HG03159 (cell line): ENCODE results near the gene BHLHA15.
"Not testable (repeated sequence)": the region's sequence is repeated elsewhere in the genome, so short reads cannot be mapped to it uniquely, and the experiment has no call there.

ENCODE experiments used
- ATAC-seq: cut with Tn5 transposase; IDR thresholded peaks from one replicate; pipeline ENCODE4 v1.9.1; 2021; ENCODE audit warnings: mild to moderate bottlenecking, moderate library complexity; ENCODE audit not compliant: unreplicated experiment

The BHLHA15 gene

DNA sequence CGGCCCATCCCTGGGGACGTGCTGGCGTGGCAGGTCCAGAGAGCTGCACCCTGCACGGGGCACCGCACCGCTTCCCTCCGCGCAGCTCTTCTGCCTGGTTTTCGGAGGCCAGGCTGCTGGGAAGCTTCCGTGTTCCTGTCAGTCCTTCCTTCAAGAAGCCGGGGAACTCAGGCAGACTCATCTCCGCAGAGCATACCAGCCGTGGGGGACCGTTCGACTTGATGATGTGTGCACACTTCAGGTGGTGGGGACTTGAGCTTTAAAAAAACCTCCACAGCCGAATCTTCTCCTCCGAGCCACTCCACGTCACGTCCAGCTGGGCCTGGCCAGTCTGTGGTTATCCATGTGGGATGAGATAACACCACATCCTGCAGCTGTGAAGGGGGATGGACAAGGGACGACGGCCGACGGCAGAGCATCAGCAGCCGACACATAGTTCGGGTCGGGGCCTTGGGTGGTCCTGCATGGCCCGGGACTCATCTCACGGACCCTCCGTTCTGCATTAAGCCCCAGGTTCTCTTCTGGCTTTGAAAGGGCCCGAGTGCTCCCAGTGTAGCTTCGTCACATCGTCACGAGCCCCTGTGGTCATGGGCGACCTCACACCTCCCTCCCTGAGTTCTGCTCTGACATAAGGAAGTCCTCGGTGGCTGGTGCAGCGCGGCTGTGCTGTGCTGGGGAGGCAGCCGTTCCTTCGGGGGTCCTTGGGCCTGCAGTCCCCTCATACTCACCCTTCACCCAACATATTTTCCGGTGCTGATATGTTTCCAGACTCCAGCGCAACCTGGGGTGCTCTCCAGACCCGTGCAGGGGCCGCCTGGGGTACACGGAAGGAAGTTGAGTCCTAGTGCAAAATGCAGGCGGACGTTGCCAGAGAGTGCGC lies 4.5 kb upstream of the BHLHA15 start:
- ATAC-seq, result no peak

DNA sequence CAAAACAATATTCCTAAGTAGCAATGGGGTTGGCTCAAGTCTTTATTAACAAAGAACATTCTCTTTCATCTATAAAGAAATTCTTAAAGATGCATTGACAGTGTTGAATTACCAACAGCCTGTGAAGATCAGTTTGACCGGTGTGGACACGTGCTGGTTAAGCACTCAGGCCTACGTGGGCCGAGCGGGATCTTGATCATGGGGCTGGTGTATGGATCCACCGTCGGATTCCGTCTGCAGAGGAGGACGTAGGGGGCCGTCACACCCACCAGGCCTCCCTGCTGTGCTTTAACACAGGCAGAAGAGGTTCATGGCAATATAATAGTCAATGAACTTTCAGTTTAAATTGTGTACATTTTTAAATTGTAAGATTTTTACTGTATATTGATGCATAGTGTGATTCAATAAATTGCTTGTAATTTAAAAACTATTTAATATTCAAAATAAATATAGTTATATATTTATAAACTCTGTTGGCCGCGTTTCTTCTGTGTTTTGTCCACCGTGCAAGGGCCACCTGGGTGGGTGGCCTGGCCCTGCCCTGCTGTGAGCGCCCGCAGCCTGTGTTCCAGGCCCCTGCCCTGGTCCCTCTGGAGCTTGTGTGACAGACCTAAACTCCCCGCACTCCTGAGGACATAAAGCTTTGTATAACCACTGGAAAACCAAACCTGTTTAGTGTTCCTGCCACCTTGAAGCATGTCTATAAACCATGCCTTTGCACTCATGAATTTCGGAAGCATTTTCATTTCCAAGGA lies 1.9 kb upstream of the BHLHA15 start:
- no peak for ATAC-seq

DNA sequence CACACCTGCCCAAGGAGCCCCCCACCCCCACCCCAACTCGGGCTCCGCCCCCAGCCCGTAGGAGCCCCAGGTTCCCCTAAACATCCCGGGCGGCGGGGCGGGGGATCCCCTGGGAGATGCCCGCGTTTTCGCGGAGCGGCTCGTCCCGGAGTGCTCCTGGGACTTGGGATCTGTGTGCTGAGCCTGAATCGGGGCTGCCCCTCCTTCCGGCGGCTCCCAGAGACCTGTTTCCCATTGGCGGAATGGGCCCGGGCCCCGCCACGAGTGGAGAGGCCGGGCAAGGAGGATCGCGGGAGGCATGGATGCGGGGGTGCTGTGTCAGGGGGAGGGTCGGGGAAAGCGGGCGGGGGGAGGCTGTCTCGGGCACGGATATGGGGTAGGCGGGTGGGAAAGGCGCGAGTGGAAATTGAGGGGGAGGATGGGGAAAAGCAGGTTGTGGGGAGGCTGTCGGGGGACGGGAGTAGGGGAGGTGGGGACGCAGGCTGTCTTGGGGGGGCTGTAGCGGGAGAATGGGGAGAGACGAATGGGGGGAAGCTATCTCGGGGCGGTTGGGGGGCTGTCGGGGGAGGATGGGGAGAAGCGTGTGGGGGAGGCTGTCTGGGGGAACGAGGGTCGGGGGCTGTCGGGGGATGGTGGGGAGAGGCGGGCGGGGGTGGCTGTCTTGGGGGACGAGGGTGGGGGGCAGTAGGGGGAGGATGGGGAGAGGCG lies 572 bp upstream of the BHLHA15 start:
- ATAC-seq, result no peak

DNA sequence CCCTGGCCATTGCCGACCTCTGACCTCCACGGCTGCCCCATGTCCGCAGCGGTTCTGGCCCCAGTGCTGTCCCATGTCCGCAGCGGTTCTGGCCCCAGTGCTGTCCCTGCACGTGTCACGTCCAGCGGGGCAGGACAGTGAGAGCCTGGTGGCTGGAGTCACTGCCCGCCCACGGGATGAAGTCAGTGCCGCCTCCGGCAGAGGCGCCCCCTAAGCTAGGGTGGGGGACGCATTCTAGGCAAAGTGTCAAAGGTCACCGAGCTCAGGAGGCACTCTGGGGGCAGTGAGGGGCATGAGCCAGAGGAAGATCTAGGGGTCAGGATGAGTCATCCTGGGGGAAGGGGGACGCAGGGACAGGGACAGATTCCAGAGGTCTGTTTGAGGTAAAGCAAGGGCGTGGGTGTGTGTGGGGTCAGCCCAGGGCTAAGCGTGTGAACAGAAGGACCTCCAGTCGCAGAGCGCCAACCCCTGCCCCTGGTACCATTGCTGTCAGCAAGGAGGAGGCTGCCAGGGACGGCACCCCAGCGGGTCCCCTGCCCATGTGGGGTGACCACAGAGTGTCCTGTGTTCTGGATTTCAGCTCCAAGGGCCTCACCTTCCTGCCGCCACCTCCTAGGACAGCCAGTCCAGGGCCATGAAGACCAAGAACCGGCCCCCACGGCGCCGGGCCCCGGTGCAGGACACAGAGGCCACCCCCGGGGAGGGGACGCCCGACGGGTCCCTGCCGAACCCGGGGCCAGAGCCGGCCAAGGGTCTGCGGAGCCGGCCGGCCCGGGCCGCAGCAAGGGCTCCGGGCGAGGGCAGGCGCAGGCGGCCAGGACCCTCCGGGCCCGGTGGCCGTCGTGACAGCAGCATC lies 665 bp downstream of the BHLHA15 start:
- no peak for ATAC-seq

DNA sequence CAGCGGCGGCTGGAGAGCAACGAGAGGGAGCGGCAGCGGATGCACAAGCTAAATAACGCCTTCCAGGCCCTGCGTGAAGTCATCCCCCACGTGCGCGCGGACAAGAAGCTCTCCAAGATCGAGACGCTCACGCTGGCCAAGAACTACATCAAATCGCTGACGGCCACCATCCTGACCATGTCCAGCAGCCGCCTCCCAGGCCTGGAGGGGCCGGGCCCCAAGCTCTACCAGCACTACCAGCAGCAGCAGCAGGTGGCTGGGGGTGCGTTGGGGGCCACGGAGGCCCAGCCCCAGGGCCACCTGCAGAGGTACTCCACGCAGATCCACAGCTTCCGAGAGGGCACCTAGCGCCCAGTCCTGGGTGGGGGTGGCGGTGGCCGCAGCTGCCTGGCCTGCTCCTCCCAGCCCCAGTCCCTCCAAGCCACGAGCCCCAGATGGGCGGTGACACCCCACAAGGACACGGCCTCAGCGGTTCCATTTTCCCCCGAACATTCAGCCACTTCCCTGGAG lies 1.3 kb downstream of the BHLHA15 start:
- no peak for ATAC-seq

DNA sequence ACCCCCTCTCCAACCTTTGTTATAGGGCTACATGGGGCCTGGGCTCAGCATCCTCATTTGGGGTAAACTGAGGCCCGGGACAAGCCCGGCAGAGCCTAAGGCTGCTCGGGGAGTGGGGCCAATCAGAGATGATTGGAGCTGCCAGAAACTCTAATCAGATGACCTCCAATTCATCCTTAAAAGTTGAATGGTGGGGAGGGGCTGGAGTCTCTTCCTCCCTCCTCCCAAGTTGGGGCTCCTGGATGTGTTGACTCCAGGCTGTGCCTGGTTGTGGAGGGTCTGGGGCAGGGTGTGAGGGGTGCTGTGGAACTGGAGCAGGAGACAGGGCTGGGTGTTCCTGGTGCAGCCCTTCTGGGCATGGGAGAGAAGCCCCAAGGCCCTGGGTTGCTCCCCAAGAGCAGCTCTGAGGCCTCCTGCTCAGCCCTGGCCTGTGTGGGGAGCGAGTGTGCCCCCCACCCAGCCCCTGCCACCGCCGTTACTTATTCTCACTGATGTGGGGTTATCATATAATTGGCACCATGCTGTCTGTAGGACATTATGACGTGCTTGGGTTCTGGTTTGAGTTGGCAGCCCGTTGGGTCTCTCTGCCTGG lies 2.2 kb downstream of the BHLHA15 start:
- ATAC-seq, result no peak

DNA sequence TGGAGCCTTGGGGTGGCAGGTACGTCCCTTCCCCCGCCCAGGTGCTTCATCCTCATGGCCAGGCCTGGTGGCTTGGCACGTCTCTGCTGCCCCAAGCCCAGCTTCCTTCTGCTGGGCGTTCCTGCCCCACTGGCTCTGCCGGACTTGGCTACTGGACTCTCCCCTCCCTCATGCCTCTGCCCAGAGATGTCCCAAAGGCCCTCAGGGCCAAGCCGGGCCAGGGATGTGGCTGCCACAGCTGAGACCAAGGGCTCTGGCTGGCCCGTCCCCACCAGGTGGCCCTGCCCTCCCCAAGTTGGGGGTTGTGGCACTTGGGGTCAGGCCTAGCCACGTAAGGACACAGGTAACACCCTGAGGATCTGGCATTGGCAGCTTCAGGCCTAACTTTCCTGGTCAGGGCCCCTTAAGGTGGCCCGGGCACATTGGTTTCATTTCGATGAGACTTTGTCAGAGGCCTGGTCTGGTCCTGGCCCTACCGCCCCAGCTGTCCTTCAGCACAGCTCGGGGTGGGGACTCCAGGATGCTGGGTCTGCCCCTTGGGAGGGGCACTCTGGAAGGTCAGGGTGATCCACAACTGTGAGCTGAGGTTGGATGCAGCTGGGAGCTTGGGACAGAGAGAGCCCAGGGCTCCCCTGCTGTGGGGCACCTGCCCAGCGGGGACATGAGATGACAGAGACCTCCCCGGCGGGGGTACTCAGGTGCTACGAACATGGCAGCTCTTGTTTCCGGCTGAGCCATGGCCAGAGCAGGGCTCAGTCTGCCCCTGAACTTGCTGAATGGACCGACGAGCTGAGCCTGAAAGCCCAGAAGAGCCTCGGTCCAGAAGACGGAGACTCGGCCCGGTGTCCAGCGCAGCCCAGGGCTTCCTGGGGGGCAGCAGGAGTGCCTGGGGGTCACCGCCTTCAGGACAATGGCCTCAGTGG lies 2.9 kb downstream of the BHLHA15 start:
- no peak for ATAC-seq

DNA sequence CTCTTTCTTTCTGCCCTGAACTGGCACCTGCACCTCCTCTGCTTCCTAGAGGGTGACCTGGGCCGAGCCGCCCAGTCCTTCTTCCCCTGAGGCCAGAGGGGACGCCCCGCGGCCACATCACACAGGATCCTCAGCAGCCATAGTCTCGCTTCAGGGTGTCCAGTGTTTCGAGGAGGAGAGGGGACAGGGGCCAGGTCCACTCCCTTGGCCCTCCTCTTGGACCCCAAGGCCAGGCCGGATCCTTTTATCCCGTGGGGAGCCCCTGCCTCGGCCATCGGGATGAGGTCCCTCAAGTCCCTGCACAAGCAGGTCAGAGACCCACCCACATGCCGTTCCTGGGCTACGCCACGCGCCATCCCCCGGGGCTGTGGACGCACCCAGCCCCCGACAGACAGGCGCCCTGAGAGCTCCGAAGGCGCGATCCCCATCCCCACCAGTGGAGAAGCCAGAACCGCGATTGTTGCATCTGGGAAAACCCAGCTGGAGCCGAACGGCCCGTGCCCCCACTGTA lies 3.6 kb downstream of the BHLHA15 start:
- ATAC-seq, result no peak

DNA sequence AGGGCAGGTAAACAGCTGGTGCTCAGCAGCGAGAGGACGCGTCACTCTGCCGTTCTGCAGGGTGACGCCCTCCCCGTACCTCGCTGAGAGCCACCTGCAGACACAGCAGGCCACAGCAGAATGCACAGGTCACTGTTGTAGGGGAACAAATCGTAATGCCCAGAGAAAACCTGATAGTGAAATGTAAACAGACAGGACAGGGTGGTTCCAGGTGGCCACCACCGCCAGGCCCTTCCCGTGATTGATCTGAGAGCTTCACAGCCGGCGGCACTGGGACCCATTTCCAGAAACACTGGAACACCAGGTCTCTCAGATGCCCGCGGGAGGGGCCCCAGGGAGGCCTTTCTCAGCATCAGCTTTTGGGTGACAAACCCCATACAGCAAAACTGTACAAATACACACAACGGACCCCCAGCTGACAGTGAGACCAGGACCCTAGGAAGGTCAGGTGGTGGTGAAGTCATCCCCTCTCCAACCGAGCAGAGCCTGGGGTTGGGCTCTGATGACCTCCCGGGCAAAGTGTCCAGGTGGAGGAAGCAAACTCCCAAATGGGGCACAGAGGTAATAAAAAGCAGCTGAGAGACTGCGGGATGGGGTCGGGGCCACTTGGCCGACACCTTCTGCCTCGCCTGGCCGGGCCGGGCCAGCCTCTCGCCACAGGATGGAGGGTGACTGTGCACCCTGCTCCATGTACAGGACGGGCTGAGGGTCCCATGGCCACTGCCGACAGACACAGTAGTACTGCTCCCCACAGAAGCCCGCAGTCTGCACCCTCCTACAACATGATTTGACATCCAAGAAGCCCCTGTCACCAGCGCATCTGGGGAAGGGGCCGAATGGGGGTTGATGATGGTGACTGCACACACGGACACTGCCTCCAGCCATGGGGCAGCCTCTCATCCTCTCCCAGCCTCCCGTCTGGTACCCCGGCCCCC lies 4.6 kb downstream of the BHLHA15 start:
- no peak for ATAC-seq

DNA sequence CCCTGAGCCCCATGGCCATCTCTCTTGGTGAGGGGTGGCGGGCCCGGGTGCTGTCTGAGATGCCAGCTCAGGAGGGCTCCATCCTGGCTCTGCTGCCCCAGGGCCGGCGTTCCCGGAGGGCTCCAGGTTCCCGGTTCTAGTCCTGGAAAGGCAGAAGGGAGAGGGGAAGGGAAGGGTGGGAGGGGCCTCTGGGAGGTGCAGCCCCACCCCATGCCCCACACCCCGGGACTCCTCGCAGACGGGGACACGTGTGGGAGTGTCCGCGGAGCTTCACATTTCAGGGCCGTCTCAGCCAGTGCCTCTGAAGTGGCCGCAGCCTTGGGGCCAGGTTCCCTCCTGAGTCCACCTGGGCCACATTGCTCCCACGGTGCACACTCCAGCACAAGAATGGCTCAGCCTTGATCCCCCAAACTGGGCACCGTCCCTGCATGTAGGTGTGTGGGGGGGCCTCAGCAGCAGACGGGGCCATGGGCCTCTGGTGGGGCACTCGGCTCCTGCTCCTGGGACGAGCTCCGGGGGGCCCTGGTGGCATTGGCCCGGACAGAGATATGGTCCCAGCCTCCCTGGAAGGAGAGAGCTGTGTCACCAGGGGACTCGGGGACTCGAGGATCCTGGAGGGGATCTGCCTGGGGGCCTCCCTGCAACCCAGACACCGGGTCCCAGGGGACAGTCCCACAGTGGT lies 5.8 kb downstream of the BHLHA15 start:
- no peak for ATAC-seq

DNA sequence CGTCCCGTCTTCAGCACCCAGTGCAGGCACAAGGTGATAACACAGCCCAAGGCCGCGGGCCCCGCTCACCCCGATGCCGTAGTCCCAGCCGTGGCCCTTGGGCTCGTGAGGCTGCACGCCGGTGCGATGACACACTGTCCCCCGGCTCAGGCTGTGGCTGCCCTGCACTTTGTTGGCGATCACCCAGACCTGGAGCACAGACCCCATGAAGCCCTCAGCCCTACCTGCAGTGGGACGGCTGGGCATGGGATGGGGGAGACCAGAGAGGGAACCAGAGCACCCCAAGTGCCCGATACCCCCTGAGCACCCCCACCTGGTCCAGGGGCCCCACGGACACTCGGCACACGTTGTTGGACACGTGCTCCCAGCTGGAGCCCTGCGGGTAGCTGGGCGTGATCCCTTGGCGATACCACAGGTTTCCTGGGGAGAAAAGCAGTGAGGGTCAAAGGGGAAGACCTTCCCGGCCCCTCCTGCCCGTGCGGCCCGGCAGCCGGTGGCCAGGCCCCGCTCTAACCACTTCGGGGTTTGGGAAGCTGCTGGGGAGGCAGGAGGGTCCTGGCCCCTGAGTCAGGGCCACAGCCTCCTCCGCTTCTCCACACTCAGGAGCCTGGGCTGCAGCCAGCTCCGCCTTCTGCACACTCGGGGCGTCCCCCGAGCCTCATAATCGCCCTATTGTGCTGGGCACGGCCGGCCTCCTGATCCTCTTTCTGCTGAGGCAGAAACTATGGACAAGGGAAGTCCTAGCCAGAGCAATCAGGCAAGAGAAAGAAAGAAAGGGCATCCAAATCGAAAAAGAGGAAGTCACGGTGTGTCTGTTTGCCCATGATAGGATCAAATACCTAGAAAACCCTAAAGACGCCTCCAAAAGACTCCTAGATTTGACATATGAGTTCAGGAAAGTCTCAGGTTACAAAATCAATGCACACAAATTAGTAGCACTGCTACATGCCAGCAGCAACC lies 6.7 kb downstream of the BHLHA15 start:
- no peak for ATAC-seq

DNA sequence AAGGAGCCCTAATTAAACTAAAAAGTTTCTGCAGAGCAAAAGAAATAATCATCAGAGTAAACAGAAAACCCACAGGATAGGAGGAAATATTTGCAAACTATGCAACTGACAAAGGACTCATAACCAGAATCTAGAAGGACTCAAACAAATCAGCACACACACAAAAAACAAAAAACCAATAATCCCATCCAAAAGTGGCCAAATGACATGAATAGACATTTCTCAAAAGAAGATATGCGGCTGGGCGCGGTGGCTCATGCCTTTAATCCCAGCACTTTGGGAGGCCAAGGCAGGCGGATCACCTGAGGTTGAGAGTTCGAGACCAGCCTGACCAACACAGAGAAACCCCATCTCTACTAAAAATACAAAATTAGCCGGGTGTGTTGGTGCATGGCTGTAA lies 8.1 kb downstream of the BHLHA15 start:
- not testable (repeated sequence) for ATAC-seq

DNA sequence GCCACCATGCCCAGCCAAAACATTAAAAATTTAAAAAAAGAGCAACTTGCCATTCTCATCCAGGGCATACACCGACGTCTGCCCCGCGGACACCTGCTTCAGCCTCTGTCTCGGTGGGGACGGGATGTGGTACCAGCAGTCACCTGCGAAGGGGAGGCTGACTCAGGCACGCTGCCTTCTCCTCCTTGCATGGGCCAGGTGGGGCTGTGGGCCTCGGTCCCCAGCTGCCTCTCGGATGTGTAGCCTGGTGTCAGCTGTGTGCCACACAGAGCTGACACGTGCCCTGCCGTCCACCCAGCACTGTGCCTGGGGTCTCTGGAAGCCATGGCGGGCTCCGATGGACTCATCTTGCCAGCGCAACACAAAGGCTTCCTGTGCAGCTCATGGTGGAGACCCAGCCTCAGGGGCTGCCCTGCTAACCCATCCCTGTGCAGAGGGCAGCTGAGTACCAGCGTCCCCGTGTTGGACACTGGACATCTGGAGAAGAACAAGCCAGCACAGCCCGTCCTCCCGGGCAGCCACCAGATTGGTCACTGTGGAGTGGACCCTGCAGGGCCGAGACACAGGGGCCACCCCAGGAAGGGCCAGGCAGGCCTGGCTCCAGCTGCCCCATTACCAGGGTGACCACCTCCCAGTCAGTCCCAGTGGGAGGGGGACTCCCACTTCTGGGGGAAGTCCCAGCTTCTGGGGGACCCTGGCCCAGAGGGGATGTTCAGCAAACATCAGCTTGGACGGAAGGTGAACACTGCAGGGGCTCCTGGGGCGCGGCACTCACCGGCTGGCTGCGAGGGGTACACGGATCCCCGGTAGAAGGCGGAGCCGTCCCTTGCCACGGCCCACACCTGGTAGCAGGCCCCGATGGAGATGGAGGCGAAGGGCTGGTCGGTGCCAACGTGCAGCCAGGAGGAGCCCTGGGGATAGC lies 10.6 kb downstream of the BHLHA15 start:
- ATAC-seq, result no peak

DNA sequence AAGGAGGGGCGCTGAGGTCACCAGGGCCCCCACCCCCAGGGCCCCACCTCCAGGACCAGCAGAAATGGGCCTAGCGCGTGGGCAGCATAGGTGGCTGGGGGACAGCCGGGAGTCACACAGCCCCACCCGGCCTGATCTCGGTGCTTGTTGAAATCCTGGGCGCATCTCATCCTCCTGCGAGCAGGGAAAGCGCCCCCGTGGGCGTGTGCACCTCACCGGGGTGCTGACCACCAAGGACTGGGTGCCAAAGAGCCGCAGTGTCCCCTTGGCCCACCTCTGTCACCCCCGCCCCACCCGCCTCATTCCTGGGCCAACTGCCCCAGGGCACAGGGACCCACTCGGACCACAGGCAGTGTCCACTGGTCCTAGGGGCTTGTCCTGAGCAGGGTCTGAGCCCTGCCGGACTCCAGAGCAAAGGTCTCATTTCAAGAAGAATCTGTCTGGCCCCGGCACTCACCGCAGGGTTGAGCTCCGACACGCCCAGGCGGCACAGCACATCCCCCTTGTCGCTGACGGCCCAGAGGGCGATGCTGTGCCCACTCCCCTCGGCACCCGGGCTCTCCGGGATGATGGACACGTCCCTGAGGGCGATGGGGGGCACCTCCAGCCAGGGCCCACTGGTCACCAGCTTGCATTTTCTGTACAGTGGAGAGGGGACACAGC lies 11.4 kb downstream of the BHLHA15 start:
- ATAC-seq, result no peak
